Prostate gland (tissue), 2 donors: Measurements from ENCODE around the gene ASCC3.

Experiments used
- CTCF ChIP-seq, 4 experiments: fragments of 200-600 bp in 2 of 4; fragments of 450-650 bp in 2 of 4; sonication (generic) in 2 of 4; IDR thresholded peaks; 1 replicate in 3 of 4; 2 replicates in 1 of 4; pipeline ENCODE4 v1.5.1; 2016 to 2019; ENCODE audit warnings: antibody characterized with exemption in 4 of 4, mild to moderate bottlenecking in 2 of 4, moderate library complexity in 2 of 4
- POLR2AphosphoS5 ChIP-seq: sonication (generic); formaldehyde crosslinking; IDR thresholded peaks from one replicate; pipeline ENCODE4 v1.6.1; 2017; ENCODE audit warnings: antibody characterized with exemption

DNA sequence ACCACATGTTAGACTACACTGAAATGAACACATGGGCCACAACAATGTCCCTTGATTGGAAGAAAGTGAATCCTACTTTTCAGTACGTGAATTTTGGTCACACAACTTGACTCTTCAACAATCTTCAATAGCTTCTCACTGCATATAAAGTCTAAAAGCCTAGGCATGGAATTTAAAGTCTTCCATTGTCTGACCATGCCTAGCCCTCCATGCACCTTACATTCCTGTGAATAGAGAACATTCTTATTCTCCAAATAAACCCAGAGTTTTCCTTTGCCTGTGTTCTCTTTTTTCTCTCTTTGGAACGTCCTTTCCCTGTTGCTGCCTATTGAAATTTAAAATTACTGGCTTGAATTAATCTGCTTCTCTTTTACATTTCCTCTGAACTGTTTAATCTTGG is 207.5 kb downstream of the ASCC3 start:
- no peak for TF ChIP-seq CTCF (IDR thresholded peaks at IDR 0.05)
- TF ChIP-seq POLR2AphosphoS5: no peak
